Activated CD4-positive, alpha-beta T cell treated with anti-CD3 and anti-CD28 coated beads for 48 hours (primary cell): ENCODE data around the gene PLCB2.
A peak's percentile ranks its signal among the peaks of the same experiment; 100 is the strongest.

Experiments used
- DNase-seq: peaks from one replicate; pipeline ENCODE4 v3.0.0-alpha.2; 2020

The PLCB2 gene

DNA sequence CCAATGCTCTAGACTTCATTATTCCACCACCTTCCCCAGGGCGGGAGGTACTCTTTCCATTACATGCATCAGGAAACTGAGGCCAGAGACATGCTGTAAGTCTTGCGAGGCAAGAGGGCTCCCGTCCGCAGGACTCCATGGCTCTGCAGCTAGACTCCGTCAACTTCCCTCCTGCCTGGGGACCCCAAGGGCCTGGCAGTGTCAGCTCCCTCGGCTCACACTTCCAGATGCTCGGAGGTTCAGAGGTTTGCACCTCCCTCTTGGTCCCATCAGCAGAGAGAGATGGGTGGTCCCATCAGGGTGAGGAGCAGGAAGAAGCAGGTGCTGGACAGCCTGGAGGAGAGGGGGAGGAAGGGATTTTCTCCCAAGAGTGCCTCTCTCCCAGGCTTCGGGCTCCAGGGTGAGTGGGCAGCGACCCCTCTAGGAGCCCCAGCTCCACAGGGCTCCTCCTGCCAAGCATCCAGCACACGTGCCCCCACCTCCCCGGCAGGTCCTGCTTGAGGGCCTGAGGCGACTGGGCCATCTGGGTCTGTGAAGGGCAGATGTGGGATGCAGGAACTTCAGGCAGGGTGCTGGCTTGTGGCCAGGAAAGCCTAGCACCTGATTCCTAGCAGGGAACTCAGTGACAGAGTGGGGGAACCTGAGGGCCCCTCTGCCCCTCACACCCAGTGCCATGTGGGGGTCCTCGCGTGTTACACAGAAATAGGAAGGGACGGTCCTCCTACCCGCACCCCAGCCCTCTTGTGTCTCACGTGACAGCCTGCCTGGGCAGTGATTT is 59.5 kb downstream of the PLCB2 start:
- no peak for DNase-seq

DNA sequence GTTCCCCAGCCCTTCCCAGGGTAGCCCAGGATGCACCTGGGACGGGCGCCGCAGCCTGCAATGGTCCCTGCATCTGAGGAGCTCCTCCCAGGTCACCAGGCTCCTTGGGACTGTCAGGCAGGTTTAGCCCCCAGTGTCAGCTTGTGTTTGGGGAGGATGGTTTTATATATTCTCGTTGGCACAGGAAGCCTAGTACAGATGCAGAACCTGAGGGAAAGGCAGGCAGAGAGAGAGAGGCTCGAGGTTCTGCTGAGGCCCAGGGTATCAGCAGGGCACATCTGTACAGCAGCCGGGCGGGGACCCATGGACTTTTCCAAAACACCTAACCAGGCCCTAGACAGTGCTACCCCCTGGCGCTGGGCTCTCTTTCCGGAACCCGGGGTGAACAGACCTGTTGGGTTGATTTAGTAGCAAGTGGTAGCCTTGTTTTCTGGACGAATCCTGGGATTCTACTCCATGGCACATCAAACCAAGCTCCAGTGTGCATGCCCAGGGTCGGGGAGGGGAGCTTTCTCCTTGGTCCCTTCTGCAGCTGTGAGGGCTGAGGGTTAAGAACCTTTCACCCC is 60.2 kb downstream of the PLCB2 start:
- no peak for DNase-seq

DNA sequence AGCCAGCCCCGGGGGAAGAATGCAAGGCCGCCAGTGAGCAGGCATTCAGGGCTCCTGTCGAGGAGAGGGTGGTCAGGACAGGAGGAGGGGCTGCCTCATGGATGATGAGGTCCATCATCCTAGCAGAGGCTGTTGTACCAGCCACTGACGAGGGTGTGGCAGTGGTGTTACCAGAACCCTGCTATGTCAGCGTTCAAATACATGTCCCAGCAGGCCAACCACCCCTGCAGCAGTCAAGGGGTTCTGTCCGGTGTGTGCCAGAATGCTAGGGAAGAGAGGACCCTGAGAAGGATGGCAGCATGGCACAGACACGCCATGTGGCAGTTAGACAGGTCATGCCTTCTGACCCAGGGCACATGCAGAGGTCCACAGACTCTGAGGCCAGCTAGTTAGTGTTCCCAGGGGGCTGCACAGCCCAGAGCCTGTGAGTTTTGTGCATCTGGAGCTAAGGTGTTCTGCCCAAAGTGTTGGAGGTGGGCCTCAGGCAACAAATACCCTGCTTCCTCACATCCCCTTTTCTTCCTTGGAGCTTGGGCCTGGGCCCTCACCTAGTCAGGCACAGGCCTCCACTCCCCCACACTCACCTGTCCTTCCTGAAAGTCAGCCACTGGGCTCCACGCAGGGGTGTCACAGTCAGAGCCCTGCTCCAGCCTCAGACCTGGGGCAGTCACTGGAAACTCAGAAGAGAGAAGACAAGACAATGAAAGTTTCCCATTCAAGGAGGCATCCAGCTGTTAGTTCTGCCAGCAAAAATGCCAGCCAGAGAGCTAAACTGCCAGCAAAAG is 61.0 kb downstream of the PLCB2 start:
- DNase-seq = no peak

DNA sequence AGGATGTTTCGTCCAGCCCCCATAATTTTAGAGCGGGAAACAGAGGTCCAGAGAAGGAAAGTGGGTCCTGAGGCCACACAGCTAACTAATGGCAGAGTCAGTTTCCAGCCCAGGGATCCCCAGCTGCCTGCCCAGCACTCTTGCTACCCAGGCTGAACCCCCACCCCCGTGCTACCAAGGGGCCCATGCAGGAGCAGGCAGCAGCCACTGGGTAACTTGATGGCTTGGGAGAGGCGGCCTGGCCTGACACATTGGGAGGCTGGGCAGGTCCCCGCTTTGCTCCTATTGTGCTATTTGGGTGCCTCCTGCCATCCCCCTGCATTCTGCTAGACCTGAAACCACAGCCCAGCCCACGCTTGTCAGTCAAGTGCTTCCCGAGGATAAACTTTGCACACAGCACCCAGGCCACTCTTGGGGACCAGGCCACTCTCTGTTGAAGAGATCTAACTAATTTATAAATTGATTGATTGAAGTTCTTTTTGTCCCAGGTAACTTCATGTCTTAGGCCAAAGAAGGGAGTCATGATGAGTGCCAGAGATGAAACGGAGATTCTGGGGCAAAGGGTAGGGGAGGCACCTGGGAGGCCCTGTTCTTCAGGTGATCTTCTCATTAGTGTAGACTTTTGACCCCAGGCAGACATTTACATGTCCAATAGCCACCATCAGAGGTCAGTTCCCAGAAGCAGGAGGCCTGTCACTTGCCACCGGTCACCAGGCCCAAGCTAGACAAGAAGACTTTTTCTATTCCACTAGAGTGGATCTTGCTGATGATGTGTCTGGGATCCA is 61.9 kb downstream of the PLCB2 start:
- DNase-seq = no peak

DNA sequence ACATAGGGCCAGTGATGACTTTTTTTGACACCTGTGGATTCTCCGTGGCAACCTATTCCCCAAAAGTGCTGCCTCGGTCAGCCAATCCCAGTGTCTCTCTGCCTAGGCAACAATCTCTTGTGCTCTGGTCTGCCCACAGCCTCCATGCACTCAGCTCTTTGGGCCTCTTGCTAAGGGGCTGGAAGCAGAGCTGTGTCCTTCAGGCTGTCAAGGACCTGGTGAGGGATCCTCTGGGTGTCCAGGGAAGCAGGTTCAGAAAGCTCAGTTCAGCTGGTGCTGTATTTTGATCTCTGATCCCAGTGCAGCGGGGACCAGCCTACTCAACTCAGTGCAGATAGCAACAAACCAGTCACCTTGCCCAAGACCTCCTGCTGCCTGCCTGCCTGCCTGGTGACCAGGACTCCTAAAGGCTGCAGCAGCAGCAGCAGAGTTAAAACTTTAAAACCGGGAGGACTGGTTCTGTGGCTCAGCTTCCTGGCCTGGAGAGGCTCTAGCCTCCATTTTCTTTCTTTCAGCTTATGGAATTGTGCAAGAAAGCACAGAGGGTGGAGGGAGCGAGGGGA is 62.7 kb downstream of the PLCB2 start:
- DNase-seq = no peak

DNA sequence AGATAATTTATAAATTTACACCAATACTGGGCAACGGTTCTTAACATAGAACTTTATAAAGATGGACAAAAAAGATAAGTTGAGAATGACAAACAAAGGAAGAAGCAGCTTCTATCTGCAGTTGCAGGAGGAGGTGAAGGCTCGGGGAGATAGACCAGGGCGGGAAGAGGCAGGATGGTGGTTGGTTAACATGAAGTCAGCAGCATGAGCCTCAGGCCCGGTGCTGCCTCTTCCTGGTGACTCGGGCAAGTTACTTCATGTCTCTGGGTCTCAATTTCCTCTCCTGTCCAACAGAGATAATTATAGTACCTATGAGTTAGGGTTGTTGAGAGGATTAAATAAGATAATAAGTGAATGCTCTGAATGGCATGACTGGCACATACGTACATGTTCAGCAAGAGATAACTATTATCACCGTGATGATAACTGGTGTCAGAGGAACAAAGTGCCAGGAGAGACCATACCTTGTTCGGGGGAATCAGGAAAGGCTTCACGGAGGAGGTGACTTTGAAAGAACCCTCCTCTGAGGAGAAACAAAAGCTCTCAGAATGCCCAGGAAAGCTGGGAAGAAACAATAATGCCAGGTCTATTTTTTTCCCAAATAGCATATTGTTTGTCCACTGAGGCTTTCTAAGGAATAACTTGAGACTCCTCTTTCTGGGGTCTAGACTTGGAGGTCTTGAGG is 64.5 kb downstream of the PLCB2 start:
- DNase-seq = no peak

DNA sequence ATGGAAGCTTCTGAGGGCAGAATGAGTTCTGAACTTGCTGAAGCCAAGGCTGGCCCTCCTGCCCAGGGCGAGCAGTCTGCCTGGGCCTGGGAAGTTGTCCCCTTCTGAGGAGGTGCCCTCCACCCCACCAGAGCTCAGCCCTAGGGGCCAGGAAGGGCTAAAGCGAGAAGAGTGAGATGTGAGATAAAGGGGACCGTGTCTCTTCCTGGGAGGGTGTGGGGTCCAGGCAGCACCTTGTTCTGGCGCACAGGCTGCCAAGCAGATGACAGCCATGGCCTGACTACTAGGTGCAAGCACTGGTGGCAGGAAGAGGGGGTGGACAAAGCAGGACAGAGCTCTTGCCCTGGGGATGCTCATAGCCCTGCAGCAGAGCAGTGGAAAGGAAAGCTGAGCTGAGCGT is 65.1 kb downstream of the PLCB2 start:
- DNase-seq = no peak

DNA sequence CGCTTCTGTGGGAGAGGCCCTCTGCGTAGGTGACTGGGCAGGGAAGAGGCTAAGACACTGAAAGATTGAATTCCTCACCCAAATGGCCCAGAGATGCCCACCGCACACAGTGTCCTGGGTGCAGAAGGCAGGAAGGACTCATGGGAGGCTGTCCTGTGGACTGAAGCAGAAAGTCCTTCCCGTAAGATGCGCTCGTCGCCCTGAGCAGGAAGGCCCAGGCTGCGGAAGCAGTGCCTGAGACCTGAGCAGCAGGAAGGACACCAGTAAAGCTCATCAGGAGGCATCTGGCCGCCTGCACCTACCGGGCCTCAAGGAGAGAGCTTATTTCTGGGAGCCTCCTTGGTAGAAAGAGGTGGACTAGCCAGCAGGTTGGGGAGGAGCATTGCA is 65.5 kb downstream of the PLCB2 start:
- DNase-seq = no peak

DNA sequence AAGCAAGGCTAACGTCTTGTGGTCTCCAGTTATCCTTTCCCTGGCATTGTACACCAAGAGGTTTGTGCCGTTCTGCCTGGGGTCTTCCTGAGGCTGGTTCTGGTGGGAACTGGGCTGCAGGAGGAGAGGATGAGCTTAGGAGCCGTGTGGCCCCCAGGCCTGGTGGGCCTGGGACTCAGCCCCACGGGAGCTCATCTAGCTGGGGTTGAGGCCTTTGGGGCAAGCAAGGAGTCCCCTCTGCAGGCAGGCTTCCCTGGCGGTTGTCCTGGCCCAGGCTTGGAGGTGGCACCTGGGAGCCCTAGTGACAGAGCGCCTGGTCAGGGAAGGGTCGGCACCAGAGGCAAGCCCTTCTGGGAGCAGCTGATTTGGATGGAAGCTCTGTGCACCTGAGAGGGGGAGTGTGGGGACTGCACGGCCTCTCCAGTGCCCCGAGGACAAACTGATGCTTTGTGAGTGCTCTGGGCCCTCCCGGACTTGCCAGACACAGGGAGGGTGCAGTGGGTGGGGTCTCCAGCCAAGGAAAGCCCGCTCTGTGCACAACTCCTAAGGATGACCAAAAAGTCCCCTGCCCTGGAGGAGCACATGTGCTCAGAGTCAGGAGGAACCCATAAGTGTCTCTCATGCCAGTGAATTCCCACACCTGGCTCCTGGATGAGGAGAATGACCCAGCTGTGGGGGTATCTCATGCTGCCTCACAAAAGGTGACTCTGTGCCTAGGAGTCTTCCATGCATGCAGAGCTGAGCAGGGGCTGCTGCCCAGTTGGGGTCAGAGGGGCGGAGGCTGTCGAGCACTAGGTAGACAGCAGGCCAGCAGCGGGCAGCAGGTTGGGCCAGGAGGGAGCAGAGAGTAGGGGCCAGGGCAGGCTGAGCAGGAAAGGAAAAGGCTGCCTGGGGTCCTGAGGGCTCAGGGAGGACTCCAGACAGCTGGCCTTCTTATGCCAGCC is 66.2 kb downstream of the PLCB2 start:
- no peak for DNase-seq

DNA sequence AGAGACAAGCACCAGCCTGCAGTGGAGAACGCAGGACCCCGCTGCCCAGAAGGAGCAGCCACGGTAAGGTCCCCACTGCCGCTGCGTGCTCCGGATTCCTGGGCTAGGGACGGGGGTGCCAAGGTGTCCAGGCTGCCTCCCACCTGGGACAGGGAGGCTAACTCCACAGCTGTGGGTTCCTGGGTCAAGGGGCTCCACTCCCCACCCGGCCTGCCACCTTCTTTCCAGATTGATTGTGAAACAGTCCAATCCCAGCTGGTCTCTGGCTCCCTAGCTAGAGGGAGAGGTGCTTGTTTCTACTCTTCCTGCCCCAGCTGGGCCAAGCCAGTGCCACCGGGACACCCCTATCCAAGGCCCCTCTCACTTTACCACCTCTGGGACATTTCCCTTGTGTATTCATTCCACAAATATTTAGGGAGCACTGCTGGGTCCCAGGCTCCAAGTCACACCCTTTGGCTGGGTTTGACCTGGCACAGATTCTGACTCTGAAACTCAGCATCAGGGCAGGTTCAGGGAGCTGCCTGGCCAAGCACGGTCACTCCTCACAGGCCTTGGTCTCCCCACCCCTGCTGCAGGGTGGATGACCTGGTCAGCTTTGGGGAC is 67.0 kb downstream of the PLCB2 start:
- no peak for DNase-seq

DNA sequence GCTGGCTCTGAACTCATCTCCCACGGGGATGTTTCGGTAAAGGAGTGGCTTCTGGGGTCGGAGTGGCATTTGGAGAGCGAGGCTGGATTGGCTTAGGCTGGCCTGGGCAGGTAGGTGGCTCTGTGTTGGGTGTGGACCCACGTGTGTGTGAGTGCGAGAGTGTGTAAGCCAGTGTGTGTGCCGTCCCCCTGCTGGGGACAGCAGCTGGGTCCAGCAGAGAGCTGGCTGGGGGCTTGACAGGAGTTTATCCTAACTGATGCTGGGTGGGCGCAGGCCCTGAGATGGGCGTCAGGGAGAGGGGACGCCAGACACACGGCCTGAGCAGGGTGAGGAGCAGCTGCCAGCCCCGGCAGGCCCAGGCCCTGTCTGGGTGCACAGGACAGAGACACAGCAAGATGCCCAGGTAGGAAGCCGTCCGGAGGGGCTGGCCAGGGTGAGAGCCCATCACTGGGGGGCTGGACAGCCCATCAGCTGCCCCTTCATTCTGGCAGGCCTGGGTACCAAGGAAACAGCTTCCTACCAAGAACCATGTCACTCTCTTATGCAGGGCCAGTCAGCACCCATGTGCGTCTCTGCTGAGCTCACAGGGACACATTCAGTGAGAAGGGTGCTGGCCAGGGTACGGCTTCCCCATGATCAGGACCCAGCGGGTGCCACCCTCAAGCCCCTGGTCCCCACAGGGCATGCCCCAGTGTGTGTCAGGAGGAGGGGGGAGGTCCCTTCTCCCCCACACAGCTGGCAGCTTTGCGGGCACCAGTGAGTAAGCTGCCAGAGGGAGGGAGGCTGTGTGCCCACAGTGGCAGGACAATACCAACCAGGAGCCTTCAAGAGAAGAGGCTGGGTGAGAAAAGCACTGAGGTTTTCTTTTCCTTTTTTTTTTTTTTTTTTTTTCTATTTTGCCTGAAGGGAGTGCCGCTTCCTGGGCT is 67.8 kb downstream of the PLCB2 start:
- DNase-seq = no peak

DNA sequence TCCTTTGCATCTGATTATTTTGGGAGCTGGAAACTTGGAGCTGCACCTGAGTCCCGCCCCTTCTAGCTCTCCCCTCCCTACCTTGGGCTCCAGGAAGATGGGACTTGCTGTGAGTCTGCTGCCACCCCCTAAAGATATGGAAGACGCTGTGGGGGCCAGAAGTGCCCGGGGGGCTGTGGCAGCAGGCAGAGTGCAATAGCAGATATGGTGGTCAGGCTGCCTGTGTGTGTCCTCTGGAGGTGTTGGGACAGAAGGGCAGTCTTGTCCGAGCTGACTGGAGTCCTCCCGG is 68.4 kb downstream of the PLCB2 start:
- DNase-seq = no peak

DNA sequence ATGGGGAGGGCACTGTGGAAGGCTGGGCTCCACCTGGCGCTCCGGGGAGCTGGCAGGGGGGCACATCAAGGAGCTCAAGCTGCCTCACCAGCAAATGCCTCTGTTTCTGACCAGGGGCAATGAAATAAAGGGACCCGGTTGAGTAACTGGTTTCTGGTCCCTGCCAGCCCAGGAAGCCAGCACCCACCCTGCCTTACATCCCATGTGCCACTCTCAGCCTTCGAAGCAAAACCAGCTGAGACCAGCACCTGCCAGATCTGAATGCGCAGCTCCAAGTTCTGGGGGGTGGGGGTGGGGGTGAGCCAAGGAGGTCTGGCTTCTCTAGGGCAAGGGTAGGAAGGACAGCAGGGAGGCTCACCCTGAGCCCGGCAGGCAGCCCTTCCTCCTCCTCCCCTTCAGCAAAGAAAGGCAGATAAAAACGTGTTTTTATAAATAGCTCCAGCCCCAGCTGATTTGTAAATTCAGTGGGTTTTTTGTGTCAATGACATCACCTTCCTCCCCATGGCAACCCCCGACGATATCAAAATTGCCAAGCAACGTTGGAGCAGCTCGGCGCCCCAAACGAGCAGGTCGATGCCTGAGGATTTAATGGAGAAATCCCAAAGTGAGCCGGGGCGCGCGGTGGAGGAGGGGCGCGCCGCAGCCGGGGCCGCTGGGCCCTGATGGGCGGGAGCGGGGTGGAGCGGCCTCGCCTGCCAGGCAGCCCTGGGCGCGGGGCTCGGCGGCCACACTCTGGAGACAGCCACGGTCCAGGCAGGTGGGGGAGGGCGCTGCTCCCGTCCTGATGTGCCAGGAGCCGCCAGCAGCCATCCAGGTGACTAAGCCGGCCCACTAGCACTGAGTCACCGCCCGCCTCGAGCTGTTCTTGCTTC is 69.0 kb downstream of the PLCB2 start, which contains the start of gene PAK6:
Gene PAK6, plus strand, starts transcription at position 532 of the 872 bp plus-strand sequence. CDS start 25,723 bp downstream, outside the sequence.
- DNase-seq = peak; percentile 72
